Mesenchymal stem cell (in vitro differentiated cells and primary cell): ENCODE data around the gene SLC25A20.

Experiments
- DNase-seq: peaks from one replicate; pipeline ENCODE4 v3.0.0-alpha.2; 2013
- H2AFZ ChIP-seq: one replicate; pipeline ENCODE4 v1.6.1; 2013; ENCODE audit warnings: low read depth, mild to moderate bottlenecking, control low read depth, inconsistent platforms, low read length, moderate library complexity
- H2AK5ac ChIP-seq: 2 replicates; pipeline ENCODE4 v1.6.1; 2013; ENCODE audit warnings: low read length, moderate library complexity, mild to moderate bottlenecking, inconsistent platforms; ENCODE audit not compliant: severe bottlenecking
- H2BK120ac ChIP-seq: one replicate; pipeline ENCODE4 v1.6.1; 2013; ENCODE audit warnings: low read depth, mild to moderate bottlenecking, inconsistent platforms, low read length, moderate library complexity
- H2BK12ac ChIP-seq, 2 experiments: one replicate each; pipeline ENCODE4 v1.6.1; 2013; ENCODE audit warnings: inconsistent platforms in 2 of 2, low read length in 2 of 2, mild to moderate bottlenecking in 2 of 2, moderate library complexity in 2 of 2, control low read depth in 1 of 2
- H2BK15ac ChIP-seq: one replicate; pipeline ENCODE4 v1.6.1; 2013; ENCODE audit warnings: mild to moderate bottlenecking, low read depth, inconsistent platforms; ENCODE audit not compliant: poor library complexity, severe bottlenecking
- H2BK5ac ChIP-seq: 2 replicates; pipeline ENCODE4 v1.6.1; 2013; ENCODE audit warnings: low read depth, mild to moderate bottlenecking, low read length, control low read depth, inconsistent platforms; ENCODE audit not compliant: poor library complexity, severe bottlenecking
- H3K14ac ChIP-seq, 2 experiments: one replicate each; pipeline ENCODE4 v1.6.1; 2013; ENCODE audit warnings: inconsistent platforms in 2 of 2, low read length in 2 of 2, control low read depth in 1 of 2, mild to moderate bottlenecking in 1 of 2, moderate library complexity in 1 of 2
- H3K18ac ChIP-seq, 2 experiments: one replicate each; pipeline ENCODE4 v1.6.1; 2013; ENCODE audit warnings: inconsistent platforms in 2 of 2, low read length in 2 of 2, control low read depth in 1 of 2, low read depth in 1 of 2, mild to moderate bottlenecking in 1 of 2
- H3K23ac ChIP-seq, 2 experiments: one replicate each; pipeline ENCODE4 v1.6.1; 2013; ENCODE audit warnings: inconsistent platforms in 2 of 2, low read length in 2 of 2, mild to moderate bottlenecking in 2 of 2, moderate library complexity in 2 of 2, control low read depth in 1 of 2
- H3K27ac ChIP-seq: 2 replicates; pipeline ENCODE4 v1.5.1; 2013; ENCODE audit warnings: mild to moderate bottlenecking, moderate library complexity, low read length, control low read depth, inconsistent platforms; ENCODE audit not compliant: poor library complexity, severe bottlenecking
- H3K27me3 ChIP-seq, 2 experiments: 2 replicates each; pipeline versions ENCODE4 v1.6.1 to v1.7.0; 2013; ENCODE audit warnings: low read length in 2 of 2, mild to moderate bottlenecking in 2 of 2, moderate library complexity in 2 of 2, control low read depth in 1 of 2, inconsistent platforms in 1 of 2; ENCODE audit not compliant: control insufficient read depth in 1 of 2, insufficient read depth in 1 of 2
- H3K36me3 ChIP-seq, 2 experiments: 2 replicates each; pipeline versions ENCODE4 v1.6.1 to v1.7.0; 2013; ENCODE audit warnings: low read length in 2 of 2, control low read depth in 1 of 2, inconsistent platforms in 1 of 2, low read depth in 1 of 2, mild to moderate bottlenecking in 1 of 2; ENCODE audit not compliant: insufficient read depth in 2 of 2, control insufficient read depth in 1 of 2
- H3K4ac ChIP-seq, 2 experiments: one replicate each; pipeline ENCODE4 v1.6.1; 2013; ENCODE audit warnings: inconsistent platforms in 2 of 2, low read length in 2 of 2, mild to moderate bottlenecking in 2 of 2, moderate library complexity in 2 of 2, control low read depth in 1 of 2, low read depth in 1 of 2
- H3K4me1 ChIP-seq: 2 replicates; pipeline ENCODE4 v1.6.1; 2013; ENCODE audit warnings: low read depth, low read length, control low read depth; ENCODE audit not compliant: control insufficient read depth, insufficient read depth
- H3K4me2 ChIP-seq: 2 replicates; pipeline ENCODE4 v1.6.1; 2013; ENCODE audit warnings: low read length, mild to moderate bottlenecking, inconsistent platforms; ENCODE audit not compliant: poor library complexity, severe bottlenecking
- H3K4me3 ChIP-seq, 2 experiments: 2 replicates each; pipeline versions ENCODE4 v1.5.1 to v1.7.0; 2013; ENCODE audit warnings: low read length in 2 of 2, mild to moderate bottlenecking in 2 of 2, control low read depth in 1 of 2, low read depth in 1 of 2; ENCODE audit not compliant: insufficient read depth in 1 of 2
- H3K79me1 ChIP-seq: replicated peaks from 2 replicates; pipeline ENCODE4 v1.6.1; 2013; ENCODE audit warnings: mild to moderate bottlenecking, control low read depth, low read length, inconsistent platforms; ENCODE audit not compliant: poor library complexity, severe bottlenecking
- H3K9ac ChIP-seq: 2 replicates; pipeline ENCODE4 v1.7.0; 2013; ENCODE audit warnings: mild to moderate bottlenecking, low read length, moderate library complexity
- H3K9me3 ChIP-seq: 2 replicates; pipeline ENCODE4 v1.7.0; 2013; ENCODE audit warnings: mild to moderate bottlenecking, low read length; ENCODE audit not compliant: control insufficient read depth
- H4K8ac ChIP-seq: one replicate; pipeline ENCODE4 v1.6.1; 2013; ENCODE audit warnings: inconsistent platforms, mild to moderate bottlenecking, low read length, moderate library complexity
- H4K91ac ChIP-seq: one replicate; pipeline ENCODE4 v1.6.1; 2013; ENCODE audit warnings: mild to moderate bottlenecking, low read length, inconsistent platforms
- whole genome bisulfite sequencing: methylation state at CpG from one replicate; pipeline ENCODE4 v1.1.7; 2013; ENCODE audit warnings: mixed read lengths; 5-methylcytosine and 5-hydroxymethylcytosine counted together

SLC25A20 gene

GRCh38 chr3:48881652-48882114, 17.0 kb downstream of the SLC25A20 start:
- Histone ChIP-seq H3K79me1 (peaks cover 9% of the 10 kb centered on the region), H3K4ac (no peak overlapping the region), H3K23ac (no peak overlapping the region), H3K4me2 (no peak overlapping the region), H3K9ac (no peak overlapping the region), H3K18ac (no peak overlapping the region), H2AFZ (no peak overlapping the region), H2BK15ac (no peak overlapping the region), H3K4me3 (no peak overlapping the region), H3K27ac (no peak overlapping the region), H3K14ac (no peak overlapping the region), H2BK120ac (no peak overlapping the region), H2BK5ac (no peak overlapping the region), H3K4me1 (peaks cover 2% of the 10 kb centered on the region), H2BK12ac (no peak overlapping the region), H2AK5ac (no peak overlapping the region), H4K91ac (no peak overlapping the region), H3K27me3 (no peaks in the 10 kb centered on the region), H3K9me3 (no peaks in the 10 kb centered on the region), H3K36me3 (peaks cover 4 to 25% of the 10 kb centered on the region in 2 experiments), H4K8ac (no peak overlapping the region)
- DNase-seq = no peak
- WGBS = 94% methylated on average over 5 of the region's 5 CpGs

GRCh38 chr3:48881006-48881405, 17.7 kb downstream of the SLC25A20 start:
- no peaks in the 10 kb centered on the region for H3K9me3 ChIP-seq
- H2BK5ac ChIP-seq = no peak overlapping the region
- H4K8ac ChIP-seq = no peak overlapping the region
- H3K4me3 ChIP-seq = no peak overlapping the region
- peaks cover 2% of the 10 kb centered on the region for H3K4me1 ChIP-seq
- H2BK12ac ChIP-seq = no peak overlapping the region
- H3K4ac ChIP-seq = no peak overlapping the region
- H3K27ac ChIP-seq = no peak overlapping the region
- H3K36me3 ChIP-seq = peaks cover 4 to 25% of the 10 kb centered on the region in 2 experiments
- WGBS = 97% methylated on average over 3 of the region's 3 CpGs
- H3K79me1 ChIP-seq = peaks cover 9% of the 10 kb centered on the region
- no peak overlapping the region for H3K9ac ChIP-seq
- H3K27me3 ChIP-seq = no peaks in the 10 kb centered on the region
- no peak overlapping the region for H2AFZ ChIP-seq
- no peak overlapping the region for H3K23ac ChIP-seq
- no peak overlapping the region for H3K18ac ChIP-seq
- H4K91ac ChIP-seq = no peak overlapping the region
- no peak overlapping the region for H2BK120ac ChIP-seq
- H2AK5ac ChIP-seq = no peak overlapping the region
- DNase-seq = no peak
- no peak overlapping the region for H3K4me2 ChIP-seq
- no peak overlapping the region for H3K14ac ChIP-seq
- H2BK15ac ChIP-seq = no peak overlapping the region

DNA sequence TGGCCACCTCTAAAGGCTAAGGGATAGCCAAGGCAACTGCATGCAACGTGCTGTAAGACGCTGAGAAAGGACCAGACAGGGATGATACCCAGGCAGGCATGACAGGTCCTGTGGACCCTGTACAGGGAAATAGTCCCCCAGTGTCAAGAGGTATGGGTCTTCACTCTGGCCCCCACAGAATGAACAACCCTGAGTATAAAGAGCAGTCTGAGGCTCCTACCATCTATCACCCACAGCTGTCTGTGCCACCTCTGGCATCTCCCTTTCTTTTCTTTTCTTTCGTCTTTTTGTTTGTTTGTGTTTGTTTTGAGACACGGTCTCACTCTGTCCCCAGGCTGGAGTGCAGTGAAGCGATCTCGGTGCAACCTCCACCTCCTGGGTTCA, 18.7 kb downstream of the SLC25A20 start:
- 87% methylated on average over 6 of the region's 6 CpGs for WGBS
- Histone ChIP-seq H3K4me2 (no peak overlapping the region), H3K23ac (no peak overlapping the region), H3K4me3 (no peak overlapping the region), H3K27ac (no peak overlapping the region), H2BK5ac (no peak overlapping the region), H3K4me1 (no peaks in the 10 kb centered on the region), H3K36me3 (peaks cover 4 to 25% of the 10 kb centered on the region in 2 experiments), H3K9ac (no peak overlapping the region), H3K4ac (no peak overlapping the region), H2AFZ (no peak overlapping the region), H2BK15ac (no peak overlapping the region), H2AK5ac (no peak overlapping the region), H3K18ac (no peak overlapping the region), H3K14ac (no peak overlapping the region), H4K8ac (no peak overlapping the region), H2BK120ac (no peak overlapping the region), H3K9me3 (no peaks in the 10 kb centered on the region), H2BK12ac (no peak overlapping the region), H3K79me1 (peaks cover 7% of the 10 kb centered on the region), H4K91ac (no peak overlapping the region), H3K27me3 (no peaks in the 10 kb centered on the region)
- DNase-seq = no peak

GRCh38 chr3:48879307-48879993, 19.2 kb downstream of the SLC25A20 start:
- Histone ChIP-seq H3K9ac (no peak overlapping the region), H3K18ac (no peak overlapping the region), H2BK120ac (no peak overlapping the region), H3K27ac (no peak overlapping the region), H2BK15ac (no peak overlapping the region), H3K14ac (no peak overlapping the region), H3K4me3 (no peak overlapping the region), H2AK5ac (no peak overlapping the region), H3K9me3 (no peaks in the 10 kb centered on the region), H3K27me3 (no peaks in the 10 kb centered on the region), H4K8ac (no peak overlapping the region), H2BK12ac (no peak overlapping the region), H3K79me1 (peaks cover 7% of the 10 kb centered on the region), H4K91ac (no peak overlapping the region), H3K4me2 (no peak overlapping the region), H3K4ac (no peak overlapping the region), H3K23ac (no peak overlapping the region), H3K4me1 (no peaks in the 10 kb centered on the region), H2AFZ (no peak overlapping the region), H2BK5ac (no peak overlapping the region), H3K36me3 (peaks cover 4 to 28% of the 10 kb centered on the region in 2 experiments)
- over 99% methylated on average over 4 of the region's 6 CpGs for WGBS
- no peak for DNase-seq
